IMR-90 (cell line): ENCODE measurements around the gene ITPKB. TPM values are rescaled to one million over a fixed set of nuclear protein-coding genes. Genes with fewer than 3 reads are reported as not detected.

Experiments used
- ATAC-seq: fragments of 200-7000 bp; cut with Tn5 transposase; 2 replicates; pipeline ENCODE4 v1.9.1; 2020; ENCODE audit warnings: low read depth, mild to moderate bottlenecking, moderate library complexity
- BruUV-seq: library from RNA; stranded (reverse); fragments of 400-500 nt; replicated peaks from 2 replicates; lab custom pipeline; 2021; lab: Mats Ljungman, UMichigan
- CTCF ChIA-PET: fragments of 300-600 bp; formaldehyde crosslinking; extraction: SDS; loops from one replicate; lab custom pipeline; 2021; ENCODE audit warnings: antibody characterized with exemption; lab: Yijun Ruan, JAX
- POLR2A ChIA-PET: fragments of 300-600 bp; sonication (Branson Sonifier 250); formaldehyde crosslinking; loops from one replicate; lab custom pipeline; 2022; ENCODE audit warnings: antibody characterized with exemption; ENCODE audit not compliant: unreplicated experiment; lab: Charles Lee
- DNase-seq: peaks from one replicate; pipeline ENCODE4 v3.0.0; 2013
- H2AFZ ChIP-seq: replicated peaks from 2 replicates; pipeline ENCODE3; 2013; ENCODE audit warnings: low read length, mild to moderate bottlenecking; ENCODE audit not compliant: poor library complexity
- H2AK5ac ChIP-seq: 2 replicates; pipeline ENCODE4 v1.6.1; 2013; ENCODE audit warnings: low read depth, low read length, inconsistent platforms
- H2AK9ac ChIP-seq: replicated peaks from 2 replicates; pipeline ENCODE3; 2013; ENCODE audit warnings: mild to moderate bottlenecking, low read depth, low read length, moderate library complexity; ENCODE audit not compliant: poor library complexity
- H2BK120ac ChIP-seq: 2 replicates; pipeline ENCODE4 v1.6.1; 2013; ENCODE audit warnings: low read depth, low read length, inconsistent platforms
- H2BK15ac ChIP-seq: 3 replicates; pipeline ENCODE4 v1.6.1; 2013; ENCODE audit warnings: low read depth, low read length, inconsistent platforms
- H2BK20ac ChIP-seq: 2 replicates; pipeline ENCODE4 v1.6.1; 2013; ENCODE audit warnings: low read depth, mild to moderate bottlenecking, inconsistent platforms, low read length, moderate library complexity
- H2BK5ac ChIP-seq: 2 replicates; pipeline ENCODE4 v1.6.1; 2013; ENCODE audit warnings: mild to moderate bottlenecking, low read depth, low read length, inconsistent platforms; ENCODE audit not compliant: poor library complexity, severe bottlenecking
- H3K14ac ChIP-seq: replicated peaks from 2 replicates; pipeline ENCODE4 v1.6.1; 2013; ENCODE audit warnings: low read depth, low read length, inconsistent platforms
- H3K18ac ChIP-seq: 2 replicates; pipeline ENCODE4 v1.6.1; 2013; ENCODE audit warnings: low read depth, low read length, control low read depth
- H3K23ac ChIP-seq: 2 replicates; pipeline ENCODE4 v1.6.1; 2013; ENCODE audit warnings: low read depth, low read length, inconsistent platforms
- H3K27ac ChIP-seq: 2 replicates; pipeline ENCODE4 v1.5.1; 2013; ENCODE audit warnings: mild to moderate bottlenecking, control low read depth, low read length; ENCODE audit not compliant: insufficient read depth
- H3K27me3 ChIP-seq: 2 replicates; pipeline ENCODE4 v1.6.1; 2013; ENCODE audit warnings: low read length; ENCODE audit not compliant: control insufficient read depth, insufficient read depth
- H3K36me3 ChIP-seq: 2 replicates; pipeline ENCODE4 v1.6.1; 2013; ENCODE audit warnings: low read length, mixed read lengths; ENCODE audit not compliant: control insufficient read depth, insufficient read depth
- H3K4ac ChIP-seq: 2 replicates; pipeline ENCODE4 v1.6.1; 2013; ENCODE audit warnings: low read depth, low read length, inconsistent platforms
- H3K4me1 ChIP-seq: 2 replicates; pipeline ENCODE4 v1.6.1; 2013; ENCODE audit warnings: low read length, mixed read lengths; ENCODE audit not compliant: control insufficient read depth, insufficient read depth
- H3K4me2 ChIP-seq: 2 replicates; pipeline ENCODE4 v1.6.1; 2013; ENCODE audit warnings: low read depth, mild to moderate bottlenecking, control low read depth, low read length, moderate library complexity
- H3K4me3 ChIP-seq: 2 replicates; pipeline ENCODE4 v1.5.1; 2013; ENCODE audit warnings: low read depth, mild to moderate bottlenecking, control low read depth, low read length, moderate library complexity; ENCODE audit not compliant: insufficient read depth
- H3K56ac ChIP-seq: 2 replicates; pipeline ENCODE4 v1.6.1; 2013; ENCODE audit warnings: low read length, inconsistent platforms; ENCODE audit not compliant: insufficient read depth; ENCODE audit errors: extremely low read depth
- H3K79me1 ChIP-seq, 2 experiments: 2 replicates each; pipeline ENCODE4 v1.6.1; 2013; ENCODE audit warnings: low read length in 2 of 2, inconsistent platforms in 1 of 2, low read depth in 1 of 2
- H3K9ac ChIP-seq: 2 replicates; pipeline ENCODE4 v1.6.1; 2013; ENCODE audit warnings: low read depth, low read length, control low read depth
- H3K9me1 ChIP-seq: 2 replicates; pipeline ENCODE4 v1.6.1; 2013; ENCODE audit warnings: low read length, inconsistent platforms; ENCODE audit not compliant: insufficient read depth
- H3K9me3 ChIP-seq: 2 replicates; pipeline ENCODE4 v1.6.1; 2013; ENCODE audit warnings: low read length; ENCODE audit not compliant: control insufficient read depth, insufficient read depth
- H4K20me1 ChIP-seq: 2 replicates; pipeline ENCODE4 v1.6.1; 2013; ENCODE audit warnings: low read length, inconsistent platforms; ENCODE audit not compliant: insufficient read depth
- H4K5ac ChIP-seq: 2 replicates; pipeline ENCODE4 v1.6.1; 2013; ENCODE audit warnings: mild to moderate bottlenecking, low read depth, low read length, control low read depth
- H4K8ac ChIP-seq, 2 experiments: 2 replicates each; pipeline ENCODE4 v1.6.1; 2013; ENCODE audit warnings: low read depth in 2 of 2, low read length in 2 of 2, control low read depth in 1 of 2, inconsistent platforms in 1 of 2
- H4K91ac ChIP-seq: 2 replicates; pipeline ENCODE4 v1.6.1; 2013; ENCODE audit warnings: low read depth, low read length, inconsistent platforms; ENCODE audit not compliant: insufficient read depth
- BHLHE40 ChIP-seq: fragments of 150-350 bp; IDR thresholded peaks from 2 replicates; pipeline ENCODE4 v1.6.1; 2016; ENCODE audit warnings: mild to moderate bottlenecking, low read depth, low read length
- CEBPB ChIP-seq: IDR thresholded peaks from 2 replicates; pipeline ENCODE4 v1.6.1; 2012; ENCODE audit warnings: low read depth, low read length, improper control_type of control experiment
- CHD1 ChIP-seq: IDR thresholded peaks from 2 replicates; pipeline ENCODE4 v1.6.1; 2012; ENCODE audit warnings: low read depth, low read length, improper control_type of control experiment
- FOS ChIP-seq: fragments of 150-350 bp; IDR thresholded peaks from 2 replicates; pipeline ENCODE4 v1.6.1; 2016; ENCODE audit warnings: low read depth, low read length
- MAFK ChIP-seq: IDR thresholded peaks from 2 replicates; pipeline ENCODE4 v1.6.1; 2012; ENCODE audit warnings: low read depth, low read length, improper control_type of control experiment
- MAZ ChIP-seq: IDR thresholded peaks from 2 replicates; pipeline ENCODE4 v1.6.1; 2012; ENCODE audit warnings: low read depth, mild to moderate bottlenecking, low read length, improper control_type of control experiment, moderate library complexity, borderline replicate concordance
- MXI1 ChIP-seq: IDR thresholded peaks from 2 replicates; pipeline ENCODE4 v1.6.1; 2012; ENCODE audit warnings: low read depth, mild to moderate bottlenecking, low read length, moderate library complexity, borderline replicate concordance
- POLR2A ChIP-seq: IDR thresholded peaks from 2 replicates; pipeline ENCODE4 v1.6.1; 2012; ENCODE audit warnings: mild to moderate bottlenecking, low read depth, low read length
- RAD21 ChIP-seq: IDR thresholded peaks from 2 replicates; pipeline ENCODE4 v1.6.1; 2012; ENCODE audit warnings: low read length, improper control_type of control experiment
- RCOR1 ChIP-seq: IDR thresholded peaks from 2 replicates; pipeline ENCODE4 v1.6.1; 2012; ENCODE audit warnings: mild to moderate bottlenecking, low read length, improper control_type of control experiment; ENCODE audit not compliant: insufficient replicate concordance
- RFX5 ChIP-seq: IDR thresholded peaks from 2 replicates; pipeline ENCODE4 v1.8.0; 2012; ENCODE audit warnings: low read depth, mild to moderate bottlenecking, low read length, moderate library complexity
- SMC3 ChIP-seq: fragments of 150-350 bp; IDR thresholded peaks from 2 replicates; pipeline ENCODE4 v1.6.1; 2016; ENCODE audit warnings: low read depth, mild to moderate bottlenecking, antibody characterized with exemption, low read length, moderate library complexity
- USF2 ChIP-seq: fragments of 150-350 bp; IDR thresholded peaks from 2 replicates; pipeline ENCODE4 v1.6.1; 2017; ENCODE audit warnings: mild to moderate bottlenecking, antibody characterized with exemption, low read length, low read depth
- WGBS, 2 experiments: methylation state at CpG; one replicate each; pipeline versions ENCODE4 v1.1.5 to v1.1.7; 2013; ENCODE audit warnings: missing lambda C conversion rate in 2 of 2; ENCODE audit not compliant: insufficient read length in 1 of 2; ENCODE audit errors: extremely low coverage in 2 of 2; 5-methylcytosine and 5-hydroxymethylcytosine counted together
- dilution Hi-C: fragments of 300-500 bp; cut with HindIII; formaldehyde crosslinking; loops from one replicate; pipeline ENCODE4 v1.14.3; 2018; ENCODE audit warnings: low sequenced_read_pairs; ENCODE audit not compliant: unreplicated experiment
- in situ Hi-C: fragments of 300-500 bp; cut with MboI; formaldehyde crosslinking; loops from 3 replicates; pipeline ENCODE4 v1.14.3; 2019; ENCODE audit warnings: low sequenced_read_pairs, inconsistent platforms, mixed read lengths
- intact Hi-C: fragments of 100-400 bp; cut with micrococcal nuclease; formaldehyde crosslinking; loops from 2 replicates; pipeline ENCODE4 v1.10.0; 2022
- polyA plus RNA-seq, 3 experiments: library from polyadenylated mRNA; depleted of rRNA; stranded (reverse); fragments of >200 nt; gene quantifications; 2 replicates each; pipeline ENCODE4 v1.2.3, GENCODE V29; 2012; ENCODE audit warnings: low replicate concordance in 1 of 3
- total RNA-seq: library from RNA; depleted of rRNA; stranded (reverse); fragments of >200 nt; gene quantifications from 2 replicates; pipeline ENCODE4 v1.2.3, GENCODE V29; 2012
- TF ChIP-seq, protein P1 (sequence below): conservative IDR thresholded peaks from 2 replicates; pipeline ENCODE4 v1.5.1; 2012; ENCODE audit warnings: mild to moderate bottlenecking, low read depth, low read length, improper control_type of control experiment

ITPKB gene
- total and polyA plus RNA-seq, 2 of the 4 experiments (the other 2 are of a cell fraction), result 0.72 to 1.4 TPM

- TF ChIP-seq USF2 (no peak), CEBPB (no peak), RFX5 (no peak)
Observed at GRCh38 chr1:226607821-226608220, 131.3 kb downstream of the ITPKB start (continued).

- Histone ChIP-seq H2AK9ac (no peak overlapping the region), H3K4me1 (peaks cover 3% of the 10 kb centered on the region; the same call in 1 of the 2 replicates), H2AK5ac (no peak overlapping the region), H3K23ac (no peak overlapping the region), H3K56ac (no peak overlapping the region), H3K27ac (no peak overlapping the region), H4K20me1 (no peaks in the 10 kb centered on the region), H3K4me3 (no peak overlapping the region), H2BK120ac (no peak overlapping the region), H3K27me3 (peaks cover 19% of the 10 kb centered on the region), H2BK20ac (no peak overlapping the region), H2BK5ac (no peak overlapping the region), H3K4me2 (no peak overlapping the region), H3K14ac (no peak overlapping the region), H4K8ac (no peak overlapping the region), H4K91ac (no peak overlapping the region), H3K36me3 (no peaks in the 10 kb centered on the region), H3K4ac (no peak overlapping the region), H3K9me3 (no peaks in the 10 kb centered on the region), H3K18ac (no peak overlapping the region), H4K5ac (no peak overlapping the region), H3K9me1 (no peaks in the 10 kb centered on the region), H3K79me1 (no peaks in the 10 kb centered on the region), H2AFZ (no peak overlapping the region), H2BK15ac (no peak overlapping the region), H3K9ac (no peak overlapping the region)
- DNase-seq (no peak), ATAC-seq (no peak)
- POLR2A ChIA-PET, result no interaction called here
- TF ChIP-seq, protein P1, sequence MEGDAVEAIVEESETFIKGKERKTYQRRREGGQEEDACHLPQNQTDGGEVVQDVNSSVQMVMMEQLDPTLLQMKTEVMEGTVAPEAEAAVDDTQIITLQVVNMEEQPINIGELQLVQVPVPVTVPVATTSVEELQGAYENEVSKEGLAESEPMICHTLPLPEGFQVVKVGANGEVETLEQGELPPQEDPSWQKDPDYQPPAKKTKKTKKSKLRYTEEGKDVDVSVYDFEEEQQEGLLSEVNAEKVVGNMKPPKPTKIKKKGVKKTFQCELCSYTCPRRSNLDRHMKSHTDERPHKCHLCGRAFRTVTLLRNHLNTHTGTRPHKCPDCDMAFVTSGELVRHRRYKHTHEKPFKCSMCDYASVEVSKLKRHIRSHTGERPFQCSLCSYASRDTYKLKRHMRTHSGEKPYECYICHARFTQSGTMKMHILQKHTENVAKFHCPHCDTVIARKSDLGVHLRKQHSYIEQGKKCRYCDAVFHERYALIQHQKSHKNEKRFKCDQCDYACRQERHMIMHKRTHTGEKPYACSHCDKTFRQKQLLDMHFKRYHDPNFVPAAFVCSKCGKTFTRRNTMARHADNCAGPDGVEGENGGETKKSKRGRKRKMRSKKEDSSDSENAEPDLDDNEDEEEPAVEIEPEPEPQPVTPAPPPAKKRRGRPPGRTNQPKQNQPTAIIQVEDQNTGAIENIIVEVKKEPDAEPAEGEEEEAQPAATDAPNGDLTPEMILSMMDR, result no peak
- no peak for TF ChIP-seq BHLHE40
- no peak for TF ChIP-seq POLR2A
- TF ChIP-seq FOS, result no peak
- TF ChIP-seq CHD1, result no peak
- no peak for TF ChIP-seq CEBPB
- no peak for TF ChIP-seq MAFK
- no peak for TF ChIP-seq MXI1
- TF ChIP-seq RFX5, result no peak
- no peak for TF ChIP-seq RAD21
- no peak for TF ChIP-seq USF2
- no peak for TF ChIP-seq MAZ
- no peak for TF ChIP-seq SMC3
- TF ChIP-seq RCOR1, result no peak
- intact Hi-C loops (no loop called here), dilution Hi-C loops (no loop called here), in situ Hi-C loops (no loop called here)
- CTCF ChIA-PET, result no interaction called here
- 100% methylated on average over 1 of the region's 12 CpGs; no CpG with 5 or more reads in 1 of the 2 experiments for WGBS, 2 experiments
- BruUV-seq, result no TSS peak
Observed at GRCh38 chr1:226607268-226607660, 131.8 kb downstream of the ITPKB start.
